ENCODE data around the gene DHX15. TPM values are rescaled to one million over a fixed set of nuclear protein-coding genes. Genes with fewer than 3 reads are reported as not detected.

DHX15 gene
- total RNA-seq, 3 donors from 2014 or later = 119 to 207 (median 192) TPM

DNA sequence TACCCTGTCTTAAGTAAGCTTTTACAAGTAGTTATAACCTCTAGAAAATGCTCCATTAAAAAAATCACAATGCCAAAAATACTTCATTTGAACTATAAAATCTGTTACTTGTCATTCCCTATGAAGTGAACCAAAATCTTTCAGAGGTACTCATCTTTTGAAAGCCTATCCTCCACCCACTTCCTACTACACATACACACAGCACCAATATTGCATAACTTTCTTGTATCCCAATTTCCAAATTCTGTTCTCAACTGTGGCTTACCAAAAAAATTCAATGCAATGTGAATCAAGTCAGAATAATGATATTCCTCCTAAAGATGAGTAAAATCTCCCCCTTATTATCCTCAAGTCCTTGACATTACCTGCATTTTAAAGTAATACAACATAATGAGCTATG, 15.9 kb downstream of the DHX15 start:
- no peaks in the 10 kb centered on the region for H3K9me3 ChIP-seq
- H3K4me1 ChIP-seq = no peaks in the 10 kb centered on the region
- DNase-seq (ENCODE audit: low spot score in 2 of 2) = no peak
- intact Hi-C loops (cut with DNase I; ENCODE audit: low total_unique reads) = no loop called here
- H3K36me3 ChIP-seq = no peaks in the 10 kb centered on the region
- H3K4me3 ChIP-seq = no peak overlapping the region
- H3K27ac ChIP-seq = no peak overlapping the region
- no peaks in the 10 kb centered on the region for H3K27me3 ChIP-seq
- no peak for TF ChIP-seq POLR2A (IDR thresholded peaks at IDR 0.05)
- TF ChIP-seq, protein P1, sequence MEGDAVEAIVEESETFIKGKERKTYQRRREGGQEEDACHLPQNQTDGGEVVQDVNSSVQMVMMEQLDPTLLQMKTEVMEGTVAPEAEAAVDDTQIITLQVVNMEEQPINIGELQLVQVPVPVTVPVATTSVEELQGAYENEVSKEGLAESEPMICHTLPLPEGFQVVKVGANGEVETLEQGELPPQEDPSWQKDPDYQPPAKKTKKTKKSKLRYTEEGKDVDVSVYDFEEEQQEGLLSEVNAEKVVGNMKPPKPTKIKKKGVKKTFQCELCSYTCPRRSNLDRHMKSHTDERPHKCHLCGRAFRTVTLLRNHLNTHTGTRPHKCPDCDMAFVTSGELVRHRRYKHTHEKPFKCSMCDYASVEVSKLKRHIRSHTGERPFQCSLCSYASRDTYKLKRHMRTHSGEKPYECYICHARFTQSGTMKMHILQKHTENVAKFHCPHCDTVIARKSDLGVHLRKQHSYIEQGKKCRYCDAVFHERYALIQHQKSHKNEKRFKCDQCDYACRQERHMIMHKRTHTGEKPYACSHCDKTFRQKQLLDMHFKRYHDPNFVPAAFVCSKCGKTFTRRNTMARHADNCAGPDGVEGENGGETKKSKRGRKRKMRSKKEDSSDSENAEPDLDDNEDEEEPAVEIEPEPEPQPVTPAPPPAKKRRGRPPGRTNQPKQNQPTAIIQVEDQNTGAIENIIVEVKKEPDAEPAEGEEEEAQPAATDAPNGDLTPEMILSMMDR (IDR thresholded peaks at IDR 0.05) = no peak
- no peak for TF ChIP-seq POLR2AphosphoS5 (IDR thresholded peaks at IDR 0.05)

DNA sequence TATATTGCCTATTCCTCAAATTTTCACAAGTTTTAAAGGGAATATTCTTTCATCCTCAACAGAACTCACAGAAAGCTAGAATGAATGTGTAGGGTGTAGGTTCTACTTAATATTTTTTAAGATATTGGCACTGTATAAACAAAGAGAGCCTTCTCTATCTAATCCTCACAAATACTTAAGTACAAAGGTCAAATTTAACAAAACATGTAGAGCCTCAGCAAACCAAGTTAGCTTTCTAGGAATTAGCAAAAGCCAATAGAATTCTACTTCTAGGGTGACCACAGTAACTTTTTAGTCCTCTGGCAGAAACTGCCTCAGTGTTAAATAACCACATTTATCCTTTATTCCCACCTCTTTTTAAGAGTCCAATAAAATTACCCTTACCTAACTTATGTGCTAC, 19.3 kb downstream of the DHX15 start:
- Histone ChIP-seq H3K27ac (peak overlapping the region in 1 of 2 donors; percentile 36), H3K27me3 (no peaks in the 10 kb centered on the region), H3K4me3 (no peak overlapping the region), H3K36me3 (no peaks in the 10 kb centered on the region), H3K9me3 (no peaks in the 10 kb centered on the region), H3K4me1 (no peaks in the 10 kb centered on the region)
- intact Hi-C loops (cut with DNase I; ENCODE audit: low total_unique reads) = no loop called here
- DNase-seq (ENCODE audit: low spot score in 2 of 2) = no peak
- TF ChIP-seq POLR2A (IDR thresholded peaks at IDR 0.05) = no peak
- TF ChIP-seq, protein P1 (IDR thresholded peaks at IDR 0.05) = no peak
- TF ChIP-seq POLR2AphosphoS5 (IDR thresholded peaks at IDR 0.05) = no peak

DNA sequence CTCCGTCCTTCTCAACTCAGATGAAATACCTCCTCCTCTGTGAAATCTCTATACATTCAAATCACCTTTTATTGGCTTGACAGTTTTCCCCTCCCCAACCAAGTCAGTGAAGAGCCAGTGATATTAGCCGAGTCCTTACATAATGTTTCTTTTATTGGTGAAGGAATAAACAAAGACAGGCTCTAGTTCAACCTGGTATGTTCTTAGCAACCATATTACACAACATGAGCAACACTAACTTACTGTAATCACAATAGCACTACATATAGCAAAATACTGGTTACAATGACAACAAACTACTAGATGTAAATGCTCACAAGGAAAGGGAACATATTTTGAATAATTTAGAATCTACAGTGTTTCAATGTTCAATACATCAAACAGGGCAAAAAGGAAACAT, 19.9 kb downstream of the DHX15 start:
- TF ChIP-seq POLR2AphosphoS5 (IDR thresholded peaks at IDR 0.05) (no peak), POLR2A (IDR thresholded peaks at IDR 0.05) (no peak)
- TF ChIP-seq, protein P1 (IDR thresholded peaks at IDR 0.05) = no peak
- DNase-seq (ENCODE audit: low spot score in 2 of 2) = no peak
- Histone ChIP-seq H3K4me3 (no peak overlapping the region), H3K36me3 (no peaks in the 10 kb centered on the region), H3K4me1 (no peaks in the 10 kb centered on the region), H3K27me3 (no peaks in the 10 kb centered on the region), H3K9me3 (no peaks in the 10 kb centered on the region), H3K27ac (peak overlapping the region in 1 of 2 donors; percentile 36)
- intact Hi-C loops (cut with DNase I; ENCODE audit: low total_unique reads) = no loop called here

DNA sequence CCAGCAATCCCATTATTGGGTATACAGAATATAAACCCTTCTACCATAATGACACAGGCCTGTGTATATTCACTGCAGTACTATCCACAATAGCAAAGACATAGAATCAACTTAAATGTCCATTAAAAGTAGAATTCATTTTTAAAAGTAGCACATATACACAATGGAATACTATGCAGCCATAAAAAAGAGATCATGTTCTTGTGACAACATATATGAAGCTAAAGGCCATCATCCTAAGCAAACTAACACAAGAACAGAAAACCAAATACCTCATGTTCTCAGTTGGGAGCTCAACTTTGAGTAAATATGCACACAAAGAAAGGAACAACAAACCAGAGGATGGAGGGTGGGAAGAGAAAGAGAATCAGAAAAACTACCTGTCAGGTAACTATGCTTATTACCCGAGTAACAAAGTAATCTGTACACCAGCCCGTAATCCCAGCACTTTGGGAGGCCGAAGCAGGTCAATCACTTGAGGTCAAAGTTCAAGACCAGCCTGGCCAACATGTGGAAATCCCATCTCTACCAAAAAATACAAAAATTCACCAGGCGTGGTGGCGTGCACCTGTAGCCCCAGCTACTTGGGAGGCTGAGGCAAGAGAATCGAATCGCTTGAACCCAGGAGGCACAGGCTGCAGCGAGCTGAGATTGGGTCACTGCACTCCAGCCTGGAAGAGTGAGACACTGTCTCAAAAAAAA, 22.8 kb downstream of the DHX15 start:
- no peak for TF ChIP-seq POLR2A (IDR thresholded peaks at IDR 0.05)
- TF ChIP-seq, protein P1 (IDR thresholded peaks at IDR 0.05) = no peak
- TF ChIP-seq POLR2AphosphoS5 (IDR thresholded peaks at IDR 0.05) = no peak
- DNase-seq (ENCODE audit: low spot score in 2 of 2) = no peak
- no peaks in the 10 kb centered on the region for H3K27me3 ChIP-seq
- H3K9me3 ChIP-seq = no peaks in the 10 kb centered on the region
- no peaks in the 10 kb centered on the region for H3K36me3 ChIP-seq
- no peaks in the 10 kb centered on the region for H3K4me1 ChIP-seq
- no peak overlapping the region for H3K4me3 ChIP-seq
- intact Hi-C loops (cut with DNase I; ENCODE audit: low total_unique reads) = no loop called here
- no peak overlapping the region for H3K27ac ChIP-seq

DNA sequence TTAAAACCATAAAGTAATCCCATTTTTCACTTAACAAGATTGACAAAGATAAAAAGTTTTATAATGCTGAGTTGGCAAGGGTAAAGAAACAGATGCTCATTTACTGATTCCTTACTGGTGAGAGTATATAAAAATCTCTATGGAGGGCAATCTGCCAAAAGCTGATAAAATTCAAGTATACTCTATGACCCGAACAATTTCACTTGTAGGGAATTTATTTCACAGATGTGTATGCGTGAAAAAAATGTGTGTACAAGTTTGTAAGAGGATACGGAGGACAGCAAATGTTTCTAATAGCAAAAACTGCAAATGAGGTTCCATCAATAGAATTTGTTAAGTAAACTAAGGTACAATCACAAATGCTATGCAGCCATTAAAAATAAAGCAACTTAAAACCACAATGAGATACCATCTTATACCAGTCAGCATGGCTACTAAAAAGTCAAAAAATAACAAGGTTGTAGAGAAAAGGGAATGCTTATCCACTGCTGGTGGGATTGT, 23.4 kb downstream of the DHX15 start:
- Histone ChIP-seq H3K4me1 (no peaks in the 10 kb centered on the region), H3K27me3 (no peaks in the 10 kb centered on the region), H3K36me3 (no peaks in the 10 kb centered on the region), H3K9me3 (no peaks in the 10 kb centered on the region), H3K4me3 (no peak overlapping the region), H3K27ac (no peak overlapping the region)
- TF ChIP-seq POLR2AphosphoS5 (IDR thresholded peaks at IDR 0.05) = no peak
- TF ChIP-seq POLR2A (IDR thresholded peaks at IDR 0.05) = no peak
- TF ChIP-seq, protein P1 (IDR thresholded peaks at IDR 0.05) = no peak
- DNase-seq (ENCODE audit: low spot score in 2 of 2) = no peak
- intact Hi-C loops (cut with DNase I; ENCODE audit: low total_unique reads) = no loop called here
